Measurements from ENCODE around the gene MUC5B. TPM values are rescaled to one million over a fixed set of nuclear protein-coding genes. Genes with fewer than 3 reads are reported as not detected.

MUC5B gene
- total RNA-seq, 1 experiment from 2014 or later, result not detected

GRCh38 chr11:1298695-1299492, 76.0 kb downstream of the MUC5B start:
- DNase-seq (ENCODE audit: low read depth), result no peak

GRCh38 chr11:1299621-1300020, 76.8 kb downstream of the MUC5B start:
- no peak for DNase-seq (ENCODE audit: low read depth)

- DNase-seq (ENCODE audit: low read depth), result no peak
Observed at GRCh38 chr11:1300121-1300520, 77.3 kb downstream of the MUC5B start.

- no peak for DNase-seq (ENCODE audit: low read depth)
Observed at GRCh38 chr11:1300569-1301187, 77.8 kb downstream of the MUC5B start.

- no peak for DNase-seq (ENCODE audit: low read depth)
Observed at GRCh38 chr11:1301220-1302000, 78.5 kb downstream of the MUC5B start.

- no peak for DNase-seq (ENCODE audit: low read depth)
Observed at GRCh38 chr11:1302041-1302460, 79.2 kb downstream of the MUC5B start.

GRCh38 chr11:1302461-1303125, 79.7 kb downstream of the MUC5B start:
- DNase-seq (ENCODE audit: low read depth), result no peak

- peak; percentile 35 for DNase-seq (ENCODE audit: low read depth)
Observed at GRCh38 chr11:1303126-1303821, 80.4 kb downstream of the MUC5B start.

- DNase-seq (ENCODE audit: low read depth), result no peak
Observed at GRCh38 chr11:1303973-1304372, 81.1 kb downstream of the MUC5B start.

GRCh38 chr11:1304380-1304779, 81.5 kb downstream of the MUC5B start:
- no peak for DNase-seq (ENCODE audit: low read depth)

- DNase-seq (ENCODE audit: low read depth), result no peak
Observed at GRCh38 chr11:1305063-1305495, 82.2 kb downstream of the MUC5B start.

GRCh38 chr11:1305501-1306056, 82.7 kb downstream of the MUC5B start:
- no peak for DNase-seq (ENCODE audit: low read depth)

- no peak for DNase-seq (ENCODE audit: low read depth)
Observed at GRCh38 chr11:1306186-1307162, 83.6 kb downstream of the MUC5B start.

- no peak for DNase-seq (ENCODE audit: low read depth)
Observed at GRCh38 chr11:1307163-1307870, 84.5 kb downstream of the MUC5B start.

GRCh38 chr11:1307998-1308742, 85.3 kb downstream of the MUC5B start:
- no peak for DNase-seq (ENCODE audit: low read depth)

- DNase-seq (ENCODE audit: low read depth), result no peak
Observed at GRCh38 chr11:1308743-1309497, 86.1 kb downstream of the MUC5B start.

- peak; percentile 95 for DNase-seq (ENCODE audit: low read depth)
Observed at GRCh38 chr11:1309498-1310317, 86.8 kb downstream of the MUC5B start, which contains the start of gene TOLLIP. TSS of gene TOLLIP (minus strand) at chr11:1309632. CDS start at chr11:1309498, 134 bp downstream.
